Caco-2 (cell line): ENCODE data around the gene ZBTB17. TPM values are rescaled to one million over a fixed set of nuclear protein-coding genes. Genes with fewer than 3 reads are reported as not detected.
"Not testable (repeated sequence)": the region's sequence is repeated elsewhere in the genome, so short reads cannot be mapped to it uniquely, and the experiment has no call there.

ENCODE experiments used
- BruUV-seq: library from RNA; stranded (reverse); fragments of 400-500 nt; replicated peaks from 2 replicates; lab custom pipeline; 2021; lab: Mats Ljungman, UMichigan
- CTCF ChIA-PET: fragments of 300-600 bp; sonication (Branson Sonifier 250); formaldehyde crosslinking; loops from one replicate; lab custom pipeline; 2022; ENCODE audit warnings: antibody characterized with exemption; lab: Charles Lee
- POLR2A ChIA-PET: fragments of 300-600 bp; sonication (Branson Sonifier 250); formaldehyde crosslinking; loops from one replicate; lab custom pipeline; 2022; ENCODE audit warnings: antibody characterized with exemption; lab: Charles Lee
- DNase-seq, 2 experiments: peaks; one replicate each; pipeline versions ENCODE4 v3.0.0 to v3.0.0-alpha.2; 2020 to 2022
- H3K27me3 ChIP-seq: replicated peaks from 2 replicates; pipeline ENCODE4 v1.6.0; 2011; ENCODE audit warnings: low read length; ENCODE audit not compliant: control insufficient read depth, insufficient read depth
- H3K36me3 ChIP-seq: 2 replicates; pipeline ENCODE4 v1.5.1; 2011; ENCODE audit warnings: low read length; ENCODE audit not compliant: control insufficient read depth, insufficient read depth
- H3K4me1 ChIP-seq: fragments of 250-450 bp; sonication (Bioruptor Pico); 2 replicates; pipeline ENCODE4 v1.5.1; 2020; ENCODE audit warnings: mild to moderate bottlenecking
- H3K4me3 ChIP-seq: 2 replicates; pipeline ENCODE4 v1.5.1; 2011; ENCODE audit warnings: low read depth, mild to moderate bottlenecking, control low read depth, low read length
- H3K9me3 ChIP-seq: fragments of 250-450 bp; sonication (Bioruptor Pico); 2 replicates; pipeline ENCODE4 v1.5.1; 2020; ENCODE audit warnings: mild to moderate bottlenecking, moderate library complexity
- H3K27ac Mint-ChIP-seq: one replicate; pipeline ENCODE4 v1.8.0; 2022; ENCODE audit warnings: mixed read lengths; ENCODE audit not compliant: unreplicated experiment
- H3K27me3 Mint-ChIP-seq: one replicate; pipeline ENCODE4 v1.8.0; 2022; ENCODE audit warnings: mixed read lengths; ENCODE audit not compliant: insufficient read depth, unreplicated experiment
- H3K36me3 Mint-ChIP-seq: one replicate; pipeline ENCODE4 v1.8.0; 2022; ENCODE audit warnings: mild to moderate bottlenecking, mixed read lengths; ENCODE audit not compliant: insufficient read depth, unreplicated experiment
- H3K4me1 Mint-ChIP-seq: one replicate; pipeline ENCODE4 v1.8.0; 2022; ENCODE audit warnings: low read depth, mixed read lengths; ENCODE audit not compliant: unreplicated experiment
- H3K4me3 Mint-ChIP-seq: one replicate; pipeline ENCODE4 v1.8.0; 2022; ENCODE audit warnings: mild to moderate bottlenecking, moderate library complexity, mixed read lengths; ENCODE audit not compliant: unreplicated experiment
- H3K9me3 Mint-ChIP-seq: one replicate; pipeline ENCODE4 v1.8.0; 2022; ENCODE audit warnings: mixed read lengths; ENCODE audit not compliant: unreplicated experiment
- CTCF ChIP-seq, 2 experiments: fragments of 200-600 bp in 1 of 2; IDR thresholded peaks; 1 replicate in 1 of 2; 2 replicates in 1 of 2; pipeline versions ENCODE4 v1.5.1 to v1.8.0; 2011 to 2022; ENCODE audit warnings: antibody characterized with exemption in 1 of 2, control low read depth in 1 of 2, inconsistent platforms in 1 of 2, low read depth in 1 of 2, low read length in 1 of 2, mild to moderate bottlenecking in 1 of 2, moderate library complexity in 1 of 2; ENCODE audit not compliant: insufficient read depth in 1 of 2, severe bottlenecking in 1 of 2, unreplicated experiment in 1 of 2
- intact Hi-C: fragments of 100-400 bp; cut with micrococcal nuclease; formaldehyde crosslinking; loops from one replicate; pipeline ENCODE4 v1.10.0; 2022; ENCODE audit not compliant: unreplicated experiment
- total RNA-seq: library from RNA; stranded (reverse); gene quantifications from 2 replicates; pipeline ENCODE4 v1.2.3, GENCODE V29; 2022

The ZBTB17 gene
- total RNA-seq, 1 experiment from 2014 or later = 23.5 TPM

GRCh38 chr1:16021681-16022080, 45.8 kb upstream of the ZBTB17 start, which contains the start of gene CLCNKA:
Gene CLCNKA, plus strand, starts transcription at chr1:16022036. Its CDS starts 584 bp downstream, at chr1:16022620.
- Mint-ChIP-seq H3K27me3 (no peaks in the 10 kb centered on the region), H3K4me3 (no peak within 1 kb of the TSS), H3K4me1 (no peaks in the 10 kb centered on the region), H3K36me3 (no peaks in the 10 kb centered on the region), H3K27ac (no peak within 1 kb of the TSS), H3K9me3 (no peaks in the 10 kb centered on the region)
- H3K27me3 ChIP-seq = no peaks in the 10 kb centered on the region
- CTCF ChIA-PET = no interaction called here
- no peaks in the 10 kb centered on the region for H3K36me3 ChIP-seq
- no peaks in the 10 kb centered on the region for H3K9me3 ChIP-seq
- intact Hi-C loops = no loop called here
- no peak for TF ChIP-seq CTCF (IDR thresholded peaks at IDR 0.05; ENCODE audit: insufficient read depth in 1 of 2, low read depth in 1 of 2, low read length in 1 of 2, severe bottlenecking in 1 of 2, unreplicated experiment in 1 of 2)
- no TSS peak for BruUV-seq
- DNase-seq = no peak
- H3K4me1 ChIP-seq = no peaks in the 10 kb centered on the region
- H3K4me3 ChIP-seq = no peak within 1 kb of the TSS
- POLR2A ChIA-PET = no interaction called here

GRCh38 chr1:16020878-16021277, 45.0 kb upstream of the ZBTB17 start:
- H3K4me1 ChIP-seq, H3K4me1 Mint-ChIP-seq, H3K4me3 Mint-ChIP-seq, H3K4me3 ChIP-seq, H3K9me3 Mint-ChIP-seq, H3K36me3 ChIP-seq, intact Hi-C loops, H3K36me3 Mint-ChIP-seq, H3K27me3 ChIP-seq, POLR2A ChIA-PET, CTCF ChIA-PET, DNase-seq, H3K9me3 ChIP-seq, H3K27ac Mint-ChIP-seq, BruUV-seq, H3K27me3 Mint-ChIP-seq: not testable (repeated sequence)

DNA sequence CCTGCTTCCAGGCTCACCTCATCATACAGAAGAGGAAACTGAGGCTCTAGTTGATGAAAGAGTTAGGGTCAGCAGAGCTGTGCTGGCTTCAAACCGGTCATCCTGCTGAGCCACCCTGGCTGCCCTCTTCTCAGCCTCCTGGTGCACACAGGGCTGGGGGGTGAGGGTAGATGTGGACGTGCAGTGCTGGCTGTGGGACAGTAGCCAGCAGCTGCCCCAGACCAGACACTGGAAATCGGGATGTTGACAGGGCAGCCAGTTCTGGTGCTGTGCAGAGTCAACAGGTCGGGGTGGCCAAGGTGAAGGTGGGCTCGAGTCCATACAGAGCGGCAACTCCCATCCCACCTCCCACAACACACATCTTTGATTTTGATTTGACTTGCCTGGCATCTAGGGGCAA, 44.4 kb upstream of the ZBTB17 start:
- H3K36me3 Mint-ChIP-seq = no peaks in the 10 kb centered on the region
- Histone ChIP-seq H3K4me1 (no peaks in the 10 kb centered on the region), H3K4me3 (no peak overlapping the region), H3K9me3 (no peaks in the 10 kb centered on the region), H3K36me3 (no peaks in the 10 kb centered on the region), H3K27me3 (no peaks in the 10 kb centered on the region)
- no peaks in the 10 kb centered on the region for H3K9me3 Mint-ChIP-seq
- H3K4me3 Mint-ChIP-seq = no peak overlapping the region
- no peaks in the 10 kb centered on the region for H3K4me1 Mint-ChIP-seq
- no peaks in the 10 kb centered on the region for H3K27me3 Mint-ChIP-seq
- no peak for TF ChIP-seq CTCF (IDR thresholded peaks at IDR 0.05; ENCODE audit: insufficient read depth in 1 of 2, low read depth in 1 of 2, low read length in 1 of 2, severe bottlenecking in 1 of 2, unreplicated experiment in 1 of 2)
- intact Hi-C loops = no loop called here
- no peak for DNase-seq
- no TSS peak for BruUV-seq
- ChIA-PET POLR2A (no interaction called here), CTCF (no interaction called here)
- no peak overlapping the region for H3K27ac Mint-ChIP-seq
